ENCODE results near the gene ABCB11.

DNA sequence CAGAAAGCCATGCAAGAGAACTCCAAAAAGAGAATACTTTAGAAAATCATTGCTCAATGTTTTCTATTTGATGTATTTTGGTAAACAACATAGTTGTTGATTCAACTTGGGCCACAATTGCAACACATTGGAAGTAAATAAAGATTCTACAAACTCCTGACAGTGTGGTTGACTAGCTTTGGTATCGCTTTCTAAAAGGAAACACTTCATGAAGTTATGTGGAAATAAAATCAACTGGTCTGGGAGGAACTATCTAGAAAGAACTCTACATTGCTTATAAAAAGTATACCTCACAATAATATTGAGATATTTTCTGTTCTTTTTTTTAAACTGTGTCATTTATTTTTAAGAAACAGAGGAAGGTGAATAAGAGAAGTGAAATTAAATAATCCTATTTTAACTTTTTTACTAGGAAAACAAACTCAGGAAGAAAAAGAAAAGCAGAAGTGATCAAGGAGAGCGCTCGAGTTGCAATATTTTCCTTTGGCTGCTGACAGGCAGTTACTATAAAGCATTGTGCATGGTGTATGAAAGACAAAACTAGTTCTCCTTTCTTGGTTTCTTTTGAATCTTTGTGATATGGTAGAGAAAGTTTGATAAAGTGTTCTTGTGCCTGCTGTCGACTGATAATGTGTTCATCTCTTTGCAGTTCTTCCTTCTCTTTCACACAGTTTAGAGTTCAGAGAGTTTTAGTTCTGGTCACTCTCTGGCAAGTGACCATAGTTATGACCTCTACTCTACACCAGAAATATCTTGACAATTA lies 41.2 kb upstream of the ABCB11 start:
- TF ChIP-seq, protein P1, sequence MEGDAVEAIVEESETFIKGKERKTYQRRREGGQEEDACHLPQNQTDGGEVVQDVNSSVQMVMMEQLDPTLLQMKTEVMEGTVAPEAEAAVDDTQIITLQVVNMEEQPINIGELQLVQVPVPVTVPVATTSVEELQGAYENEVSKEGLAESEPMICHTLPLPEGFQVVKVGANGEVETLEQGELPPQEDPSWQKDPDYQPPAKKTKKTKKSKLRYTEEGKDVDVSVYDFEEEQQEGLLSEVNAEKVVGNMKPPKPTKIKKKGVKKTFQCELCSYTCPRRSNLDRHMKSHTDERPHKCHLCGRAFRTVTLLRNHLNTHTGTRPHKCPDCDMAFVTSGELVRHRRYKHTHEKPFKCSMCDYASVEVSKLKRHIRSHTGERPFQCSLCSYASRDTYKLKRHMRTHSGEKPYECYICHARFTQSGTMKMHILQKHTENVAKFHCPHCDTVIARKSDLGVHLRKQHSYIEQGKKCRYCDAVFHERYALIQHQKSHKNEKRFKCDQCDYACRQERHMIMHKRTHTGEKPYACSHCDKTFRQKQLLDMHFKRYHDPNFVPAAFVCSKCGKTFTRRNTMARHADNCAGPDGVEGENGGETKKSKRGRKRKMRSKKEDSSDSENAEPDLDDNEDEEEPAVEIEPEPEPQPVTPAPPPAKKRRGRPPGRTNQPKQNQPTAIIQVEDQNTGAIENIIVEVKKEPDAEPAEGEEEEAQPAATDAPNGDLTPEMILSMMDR (IDR thresholded peaks at IDR 0.05 in 4 of 5, conservative IDR thresholded peaks at IDR 0.05 in 1 of 5): no peak
- no peak for TF ChIP-seq POLR2A (IDR thresholded peaks at IDR 0.05)

Measured in gastrocnemius medialis (tissue), 4 donors.